HG02870 (cell line): ENCODE results near the gene HGF.
"Not testable (repeated sequence)": the region's sequence is repeated elsewhere in the genome, so short reads cannot be mapped to it uniquely, and the experiment has no call there.

Experiments
- ATAC-seq: cut with Tn5 transposase; IDR thresholded peaks from one replicate; pipeline ENCODE4 v1.9.1; 2021; ENCODE audit warnings: mild to moderate bottlenecking, moderate library complexity; ENCODE audit not compliant: unreplicated experiment

Gene HGF

DNA sequence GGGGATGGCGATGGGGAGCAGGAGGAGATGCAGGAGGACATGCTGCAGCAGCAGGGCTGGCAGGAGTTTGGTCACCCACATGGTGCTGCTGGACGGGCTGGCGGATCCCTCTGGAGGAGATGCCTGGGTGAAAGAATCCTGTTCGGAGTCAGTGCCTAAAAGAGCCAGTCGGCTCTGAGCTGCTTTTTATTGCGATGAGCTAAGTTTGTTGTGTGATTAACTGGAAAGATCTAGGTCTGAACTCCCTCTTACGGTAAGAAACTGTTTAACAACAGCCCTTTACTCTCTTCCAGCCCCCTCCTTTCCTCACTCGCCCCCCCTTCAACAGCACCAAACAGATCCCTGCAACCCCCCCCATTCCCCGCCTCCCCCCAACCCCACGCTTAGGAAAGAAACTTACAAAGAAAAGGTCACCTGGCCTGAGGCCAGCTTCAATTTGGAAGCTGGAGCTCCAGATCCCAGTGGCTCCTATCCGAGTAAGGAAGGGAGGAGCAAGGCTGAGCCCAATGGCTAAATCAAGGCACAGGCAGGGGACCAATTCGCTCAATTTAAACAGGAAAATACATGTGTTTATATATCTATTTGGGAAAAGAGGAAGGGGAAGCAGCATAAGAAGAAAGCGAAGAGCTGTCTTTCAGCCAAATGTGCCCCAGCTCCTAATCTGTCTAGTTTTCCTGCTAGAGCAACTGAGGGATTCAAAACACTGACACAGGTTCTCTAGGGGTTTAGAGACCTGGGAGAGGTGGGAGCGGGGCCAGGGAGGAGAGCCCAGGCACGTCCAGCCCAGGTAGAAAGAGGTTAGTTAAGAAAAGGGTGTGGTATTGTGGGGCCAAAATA, at the start of gene HGF:
Gene HGF (minus strand): TSS at position 157 of the 837 bp plus-strand sequence. CDS start 76 bp downstream, at position 81.
- ATAC-seq = no peak

DNA sequence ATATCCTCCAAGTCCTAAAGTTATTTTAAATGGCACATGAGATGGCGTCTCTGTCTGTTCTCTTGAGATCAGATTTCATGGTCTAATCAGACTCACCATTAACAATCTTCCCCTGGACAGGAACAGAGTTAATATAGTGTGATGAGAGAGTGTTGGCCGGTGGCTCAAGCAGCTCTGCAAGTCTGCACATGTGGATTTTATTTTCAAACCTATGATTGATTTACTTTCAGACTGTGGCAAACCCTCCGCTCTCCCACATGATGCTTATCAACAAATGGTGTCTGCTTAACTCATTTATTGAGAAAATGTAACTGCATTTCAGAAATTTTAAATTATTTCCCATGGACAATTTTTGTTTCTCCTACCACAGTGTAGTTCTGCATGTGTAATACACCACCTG, 46.5 kb upstream of the HGF start:
- ATAC-seq = no peak

DNA sequence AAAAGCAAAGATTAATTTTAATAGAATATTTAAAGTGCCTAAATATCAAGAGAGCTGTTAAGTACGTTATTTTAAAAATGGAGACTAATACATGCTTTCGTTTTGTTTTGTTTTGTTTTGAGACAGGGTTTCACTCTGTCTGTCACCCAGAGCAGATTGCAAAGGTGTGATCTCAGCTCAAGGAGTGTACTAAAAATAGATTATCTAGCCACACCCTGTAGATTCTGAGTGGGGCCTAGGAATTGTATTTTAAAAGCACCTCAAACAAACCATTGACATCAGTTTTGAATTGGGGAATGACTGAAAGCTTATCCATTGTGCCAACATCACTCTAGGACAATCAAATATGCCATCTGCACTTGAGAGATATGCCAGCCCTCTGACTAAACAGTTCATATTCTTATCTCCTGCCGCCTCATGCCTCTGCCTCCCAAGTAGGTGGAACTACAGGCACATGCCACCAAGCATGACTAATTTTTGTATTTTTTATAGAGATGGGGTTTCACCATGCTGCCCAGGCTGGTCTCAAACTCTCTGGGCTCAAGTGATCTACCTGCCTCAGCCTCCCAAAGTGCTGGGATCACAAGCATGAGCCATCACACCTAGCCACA, 43.1 kb upstream of the HGF start:
- ATAC-seq = not testable (repeated sequence)

DNA sequence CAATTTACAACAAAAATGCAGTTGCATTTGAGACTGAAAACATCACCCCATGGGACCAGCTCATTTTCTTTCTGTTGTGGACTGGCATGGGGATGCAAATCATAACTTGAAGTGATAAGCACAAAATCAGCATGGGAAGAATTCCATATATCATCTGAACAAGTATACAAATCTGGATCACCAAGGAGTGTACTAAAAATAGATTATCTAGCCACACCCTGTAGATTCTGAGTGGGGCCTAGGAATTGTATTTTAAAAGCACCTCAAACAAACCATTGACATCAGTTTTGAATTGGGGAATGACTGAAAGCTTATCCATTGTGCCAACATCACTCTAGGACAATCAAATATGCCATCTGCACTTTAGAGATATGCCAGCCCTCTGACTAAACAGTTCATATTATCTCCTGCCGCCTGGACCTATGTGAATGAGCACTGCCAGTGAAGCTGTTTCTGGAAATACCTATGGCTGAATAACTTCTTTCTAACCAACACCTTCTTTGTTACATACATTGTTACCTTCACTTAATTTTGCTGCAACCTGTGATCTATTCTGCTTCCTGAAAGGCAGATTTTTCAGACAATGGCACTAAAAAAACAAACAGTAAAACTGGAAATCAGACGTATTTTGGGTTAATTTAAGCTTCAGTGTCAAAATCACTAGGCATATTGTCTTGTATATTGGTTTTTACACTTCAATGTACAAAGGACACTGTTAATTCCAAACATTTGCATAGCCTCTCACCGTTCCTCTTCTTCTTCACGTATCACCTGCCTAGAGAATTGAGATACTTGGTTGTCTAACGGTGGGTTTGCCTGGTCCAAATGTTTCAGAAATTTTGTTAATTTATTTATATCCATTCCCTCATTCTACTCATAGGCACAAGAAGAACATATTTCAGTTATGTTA, 42.4 kb upstream of the HGF start:
- ATAC-seq = no peak

DNA sequence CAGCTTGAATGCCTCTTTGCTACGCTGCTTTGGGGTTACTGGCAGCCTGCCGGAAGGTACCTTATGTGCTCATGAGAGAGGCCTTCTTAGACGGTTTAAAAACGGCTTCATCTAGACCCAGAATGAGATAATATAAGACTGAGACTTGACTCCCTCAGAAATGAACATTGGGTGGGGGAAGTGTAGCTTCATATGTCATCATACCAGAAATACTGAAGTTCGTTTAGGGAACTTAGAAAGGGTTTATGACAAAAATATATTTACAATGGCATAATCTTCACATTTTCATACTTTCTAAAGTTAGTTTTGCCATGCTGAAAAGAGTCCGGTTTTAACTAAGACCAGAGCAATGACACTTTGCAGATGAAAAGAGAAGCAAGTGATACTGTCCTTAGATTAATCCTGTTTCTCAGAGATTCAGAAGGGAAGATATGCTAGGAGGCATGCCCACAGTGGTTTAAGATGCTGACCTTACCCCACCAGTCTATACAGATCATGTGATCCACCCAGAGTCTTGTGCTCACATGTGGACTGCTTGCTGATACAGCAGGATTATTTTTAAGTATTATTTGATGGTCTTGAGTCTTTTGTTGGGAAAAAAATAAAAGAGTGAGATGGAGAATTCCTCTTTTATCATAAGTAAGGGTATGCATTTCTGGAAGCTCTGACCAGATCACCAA, 40.8 kb upstream of the HGF start:
- no peak for ATAC-seq

DNA sequence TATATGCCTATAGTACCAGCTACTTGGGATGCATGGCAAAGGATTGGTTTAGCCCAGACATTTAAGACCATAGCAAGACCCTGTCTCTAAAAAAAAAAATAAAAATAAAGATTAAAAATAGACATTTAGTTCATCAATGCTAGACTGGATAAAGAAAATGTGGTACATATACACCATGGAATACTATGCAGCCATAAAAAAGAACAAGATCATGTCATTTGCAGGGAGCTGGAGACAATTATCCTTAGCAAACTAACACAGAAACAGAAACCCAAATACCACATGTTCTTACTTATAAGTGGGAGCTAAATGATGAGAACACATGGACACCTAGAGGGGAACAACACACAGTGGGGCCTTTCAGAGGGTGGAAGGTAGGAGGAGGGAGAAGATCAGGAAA, 38.5 kb upstream of the HGF start:
- not testable (repeated sequence) for ATAC-seq

DNA sequence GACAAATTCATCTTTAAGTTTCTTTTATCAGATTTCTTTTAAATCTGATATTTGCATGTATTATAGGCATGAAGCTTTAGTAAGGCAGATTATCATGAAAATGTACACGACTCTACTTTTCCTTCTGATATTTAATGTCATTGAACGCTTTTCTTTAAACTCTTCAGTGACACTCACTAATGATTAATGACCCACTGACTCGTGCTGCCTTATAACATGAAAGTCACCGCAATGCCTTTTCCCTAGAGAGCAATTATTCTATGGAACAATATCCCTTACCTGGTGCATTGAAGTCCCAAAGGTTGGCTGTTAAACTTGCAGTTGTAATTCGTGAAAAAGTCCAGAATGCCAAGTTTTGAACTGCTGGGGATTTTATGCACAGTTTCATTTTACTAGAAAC, 33.4 kb upstream of the HGF start:
- no peak for ATAC-seq

DNA sequence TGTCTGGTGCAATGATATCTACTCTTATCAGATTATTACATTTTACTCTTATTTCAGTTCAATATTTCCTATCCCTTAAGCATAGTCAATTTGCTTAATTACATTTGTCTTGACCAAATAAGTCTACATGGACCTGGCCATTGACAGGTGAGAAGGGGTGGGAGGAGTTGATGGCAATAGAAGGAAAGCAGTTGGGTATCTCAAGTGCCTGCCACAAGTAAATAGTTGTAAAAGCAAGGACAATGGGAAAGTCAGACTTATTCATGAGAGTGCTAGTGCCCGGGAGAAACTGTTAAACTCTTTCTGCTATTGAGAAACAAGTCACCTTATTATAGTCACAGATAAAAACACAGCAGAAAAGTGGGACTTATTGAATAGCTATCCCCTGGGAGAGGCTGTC, 32.4 kb upstream of the HGF start:
- ATAC-seq = no peak

DNA sequence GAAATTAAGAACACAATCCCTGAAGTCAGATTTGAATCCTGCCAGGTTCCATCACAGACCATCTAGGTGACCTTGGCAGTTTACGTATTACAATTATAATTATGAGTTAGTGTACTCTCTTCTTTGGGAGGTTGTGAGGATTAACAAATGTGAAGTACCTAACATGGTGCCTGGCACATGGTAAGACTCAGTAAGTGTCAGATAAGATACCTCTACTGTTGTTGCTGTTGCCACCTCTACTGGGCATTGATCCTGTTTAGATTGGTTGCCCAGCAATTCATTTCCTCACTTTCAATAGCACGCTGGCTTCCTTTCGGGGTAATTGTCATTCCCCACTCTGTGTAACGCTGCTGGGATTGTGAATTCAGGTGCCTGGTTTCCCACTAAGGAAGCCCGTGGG, 31.7 kb upstream of the HGF start:
- no peak for ATAC-seq

DNA sequence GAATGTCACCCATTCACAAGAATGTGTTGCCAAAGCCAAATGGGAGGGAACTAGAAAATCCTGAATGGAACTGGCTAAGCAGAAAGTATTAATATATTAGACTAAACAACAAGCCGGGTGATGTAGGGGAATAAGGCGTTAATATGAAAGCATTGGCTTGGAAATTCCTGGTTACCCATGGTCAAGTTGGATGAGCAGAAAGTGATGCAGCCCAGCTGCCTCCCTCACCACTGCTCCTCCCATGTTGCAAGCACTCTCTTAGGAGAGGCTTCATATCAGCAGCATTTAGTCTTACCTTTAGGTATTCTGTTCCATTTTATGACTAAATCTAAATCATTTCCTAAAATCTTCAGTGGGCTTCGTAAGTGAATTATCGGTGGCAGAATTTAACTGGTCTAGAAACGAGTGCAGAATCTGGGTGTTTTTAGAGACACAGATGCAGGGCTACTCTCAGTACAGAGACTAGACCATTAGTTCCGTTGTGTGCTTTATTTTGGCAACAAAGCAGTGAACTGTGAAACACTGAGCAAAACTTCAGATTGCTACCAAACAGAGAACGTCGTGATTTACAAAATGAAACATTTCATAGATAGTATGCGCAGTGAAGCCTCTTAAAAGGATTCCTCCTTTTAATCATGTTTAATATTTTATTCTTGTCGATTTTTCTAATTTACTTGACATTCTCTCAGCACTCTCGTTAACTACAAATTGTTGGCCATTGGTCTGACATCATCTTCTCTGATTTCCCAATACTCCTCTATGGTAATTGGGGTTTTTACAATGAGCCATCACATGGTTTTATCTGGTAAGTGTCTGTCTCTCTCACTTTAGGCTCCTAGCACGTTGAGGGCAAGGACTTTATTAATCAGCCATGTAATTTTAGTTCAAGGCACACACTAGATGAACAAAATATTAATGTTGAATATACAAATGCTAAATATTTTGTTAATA, 22.0 kb upstream of the HGF start:
- peak; percentile 66 for ATAC-seq

DNA sequence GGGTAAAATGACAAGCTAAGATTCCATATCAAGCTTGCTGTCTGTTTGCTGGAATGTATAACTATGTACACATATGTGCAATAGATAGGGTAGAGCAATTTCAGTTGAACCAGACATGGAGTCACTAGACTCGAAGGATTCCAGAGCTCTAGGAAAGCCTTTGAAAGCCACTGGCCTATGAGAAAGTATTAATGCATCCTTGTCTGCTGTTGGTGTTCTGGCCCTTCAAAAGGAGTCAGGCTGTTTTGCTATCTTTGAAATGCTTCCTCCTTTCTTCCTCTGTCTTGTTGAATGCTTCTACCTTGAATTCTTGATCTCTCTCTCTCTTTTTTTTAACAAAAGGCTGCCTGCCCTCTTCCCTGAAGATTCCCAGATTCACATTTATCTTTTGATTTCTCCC, 20.8 kb upstream of the HGF start:
- ATAC-seq = no peak

DNA sequence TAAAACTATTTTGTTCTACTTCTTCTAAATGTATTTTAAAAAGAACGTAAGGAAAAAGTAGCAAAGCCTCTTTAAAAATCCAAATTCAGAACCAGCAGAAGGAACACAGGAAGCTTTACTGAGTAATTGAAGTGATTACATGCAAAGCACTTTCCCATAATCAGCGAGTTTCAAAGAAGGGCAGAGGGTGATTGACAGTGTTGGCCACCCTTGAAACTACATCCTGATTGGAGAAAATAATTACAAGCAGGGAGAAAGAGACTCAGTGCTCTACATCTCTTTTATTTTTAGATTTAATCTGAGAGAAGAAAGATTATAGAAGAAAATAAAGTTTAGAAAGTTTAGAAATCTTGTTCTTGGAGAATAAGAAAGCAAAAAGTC, 20.3 kb upstream of the HGF start:
- no peak for ATAC-seq

DNA sequence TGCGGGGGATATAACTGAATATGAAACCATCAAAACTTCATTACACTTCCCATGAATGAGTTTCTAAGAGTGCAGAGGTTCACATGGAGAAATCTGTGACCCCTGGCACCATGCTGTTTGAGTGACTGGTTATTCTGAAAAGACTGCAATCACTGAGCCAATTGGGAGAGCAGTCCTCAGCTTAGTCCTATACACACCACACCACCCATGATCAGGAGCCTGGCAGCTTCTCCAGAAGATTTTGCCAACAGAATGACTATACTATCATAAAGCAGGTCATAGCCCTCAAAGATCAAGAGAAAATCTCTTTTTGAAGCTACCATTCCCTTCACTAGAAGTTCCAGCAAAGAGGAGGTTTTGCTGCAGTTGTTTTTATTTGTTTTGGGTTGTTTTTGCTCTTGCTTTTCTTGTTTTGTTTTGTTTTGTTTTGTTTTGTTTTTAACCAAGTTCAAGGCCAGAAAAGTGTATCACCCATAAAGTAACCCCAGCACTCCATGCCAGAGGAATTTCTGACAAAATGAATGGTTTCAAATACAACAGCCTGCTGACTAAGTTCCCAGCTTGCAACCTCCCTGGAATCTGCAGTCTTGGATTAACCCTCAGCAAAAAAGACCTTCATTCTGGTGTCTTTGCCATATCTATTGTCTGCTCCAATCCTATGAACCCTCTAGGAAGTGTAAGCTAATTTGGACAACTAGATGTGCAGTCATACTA, 19.7 kb upstream of the HGF start:
- no peak for ATAC-seq

DNA sequence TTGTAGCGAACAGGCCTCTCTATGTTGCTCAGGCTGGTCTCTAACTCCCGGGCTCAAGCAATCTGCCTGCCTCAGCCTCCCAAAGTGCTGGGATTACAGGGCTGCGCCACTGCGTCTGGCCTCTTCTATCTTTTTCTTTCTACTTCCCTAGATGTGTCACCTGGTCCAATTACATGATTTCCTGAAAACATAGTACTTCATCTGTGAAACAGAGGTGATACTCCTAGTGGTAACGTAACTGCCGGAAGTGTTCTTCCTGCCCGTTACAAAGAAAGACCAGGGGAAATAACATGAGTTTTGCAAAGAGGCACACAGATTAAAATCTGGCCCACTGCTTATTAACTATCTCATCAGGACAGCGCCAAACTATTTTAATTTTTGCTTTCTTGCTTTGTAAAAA, 18.4 kb upstream of the HGF start:
- no peak for ATAC-seq

DNA sequence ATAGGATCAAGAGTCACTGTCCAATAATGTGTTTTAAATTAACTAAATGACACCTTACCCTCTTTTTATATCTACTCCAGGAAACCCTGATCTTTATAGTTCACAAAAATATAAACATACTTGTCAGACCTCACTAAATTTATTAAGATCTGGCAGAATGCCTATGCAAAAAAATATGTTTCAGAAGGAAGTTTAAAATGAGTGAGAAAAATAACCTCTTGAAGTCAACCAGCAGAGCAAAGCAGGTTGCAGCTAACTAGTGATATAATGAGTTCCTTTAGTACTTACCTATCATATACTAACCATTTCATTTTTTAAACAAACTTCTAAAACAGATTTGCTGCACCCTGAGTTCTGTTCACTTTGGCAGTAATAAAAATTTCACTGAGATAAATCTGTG, 14.0 kb upstream of the HGF start:
- no peak for ATAC-seq

DNA sequence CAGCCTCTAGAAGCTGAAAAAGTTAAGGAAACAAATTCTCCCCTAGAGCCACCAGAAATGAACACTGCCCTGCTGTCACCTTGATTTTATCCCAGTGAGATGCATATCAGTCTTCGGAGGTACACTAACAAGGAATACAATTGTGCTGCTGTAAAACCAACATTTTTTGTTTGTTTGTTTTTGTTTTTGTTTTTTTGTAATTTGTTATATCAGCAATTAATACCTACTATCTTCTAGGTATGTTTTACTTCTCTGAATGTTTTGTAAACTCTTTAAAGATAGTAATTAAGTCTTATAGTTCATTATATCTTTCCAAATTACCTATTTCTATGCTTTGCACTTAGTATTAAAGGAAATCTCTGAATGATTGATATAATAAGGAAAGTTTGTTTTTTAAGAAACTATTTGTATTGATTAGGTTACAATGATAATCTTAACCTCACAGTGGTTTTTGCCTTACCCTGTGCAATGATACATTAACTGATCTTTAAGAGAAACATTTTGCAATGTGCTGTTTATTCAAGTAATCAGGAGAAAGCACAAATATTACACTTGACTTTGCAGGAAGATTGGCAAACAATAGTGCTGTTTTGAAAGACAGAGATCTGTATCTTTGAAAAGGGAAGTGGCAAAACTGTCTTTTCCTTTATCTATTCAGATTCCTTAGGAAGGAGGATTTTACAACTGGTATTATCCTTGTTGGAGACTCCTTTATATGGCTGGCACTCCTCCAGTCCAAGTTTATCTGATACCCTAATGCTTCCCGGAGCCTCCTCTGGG, 11.3 kb upstream of the HGF start:
- no peak for ATAC-seq

DNA sequence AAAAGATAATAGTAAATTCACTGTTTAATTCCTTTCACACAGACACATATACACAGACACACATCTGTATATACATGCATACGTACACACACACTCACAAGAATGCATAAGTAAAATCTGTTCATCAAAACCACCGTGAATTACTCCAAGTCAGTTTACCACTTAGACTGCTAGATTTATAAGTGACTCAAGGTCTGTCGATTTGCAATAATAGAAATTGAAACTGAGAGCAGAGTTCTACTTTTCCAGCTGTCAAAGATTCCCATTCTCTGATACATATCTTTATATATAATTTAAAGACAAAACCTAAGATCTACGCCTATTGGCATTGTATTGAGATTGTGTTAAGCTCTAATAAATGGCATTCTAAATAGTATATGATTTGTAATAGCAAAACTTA, 9.9 kb upstream of the HGF start:
- ATAC-seq = no peak

DNA sequence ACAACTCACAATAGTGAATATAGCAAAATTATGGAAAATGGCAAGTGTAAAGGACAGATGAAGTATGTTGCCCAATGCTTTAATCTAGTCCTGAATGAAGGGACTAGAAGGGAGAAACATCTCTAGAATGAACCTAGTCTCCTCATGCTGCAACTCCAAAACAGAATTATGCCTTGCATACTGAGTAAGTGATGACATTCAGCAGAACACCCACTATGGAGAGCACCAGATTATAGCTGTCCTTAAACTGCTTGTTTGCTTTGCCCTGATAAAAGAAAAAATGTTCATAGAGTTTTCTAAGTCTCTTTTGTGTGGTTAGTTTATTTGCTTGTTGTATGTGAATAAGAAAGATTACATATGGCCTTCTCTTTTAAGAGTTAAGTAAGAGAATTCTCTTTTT, 7.8 kb upstream of the HGF start:
- ATAC-seq = no peak
